HepG2 (cell line): ENCODE measurements around the gene IPO13. TPM values are rescaled to one million over a fixed set of nuclear protein-coding genes. Genes with fewer than 3 reads are reported as not detected.

Source experiments
- ATF1 ChIP-seq: IDR thresholded peaks from 2 replicates; pipeline ENCODE4 v1.6.1; 2016; ENCODE audit warnings: mild to moderate bottlenecking, control low read depth
- ATF6 ChIP-seq: sonication (generic); formaldehyde crosslinking; conservative IDR thresholded peaks from 2 replicates; pipeline ENCODE4 v1.4.0; 2020; ENCODE audit warnings: missing genetic modification reagents
- CAMTA2 ChIP-seq: sonication (generic); formaldehyde crosslinking; IDR thresholded peaks from 2 replicates; pipeline ENCODE4 v1.4.0; 2020; ENCODE audit warnings: mild to moderate bottlenecking, missing genetic modification reagents, borderline replicate concordance
- CENPX ChIP-seq: sonication (generic); formaldehyde crosslinking; IDR thresholded peaks from 2 replicates; pipeline ENCODE4 v1.9.0; 2021; ENCODE audit warnings: mild to moderate bottlenecking, missing genetic modification reagents, moderate library complexity
- DMAP1 ChIP-seq: IDR thresholded peaks from 2 replicates; pipeline ENCODE4 v1.6.1; 2016
- ERF ChIP-seq: IDR thresholded peaks from 2 replicates; pipeline ENCODE4 v1.6.1; 2018; ENCODE audit warnings: missing biosample characterization, missing genetic modification reagents
- FOXC1 ChIP-seq: sonication (generic); formaldehyde crosslinking; IDR thresholded peaks from 2 replicates; pipeline ENCODE4 v1.8.0; 2022; ENCODE audit warnings: mild to moderate bottlenecking, missing genetic modification reagents, borderline replicate concordance
- HNRNPH1 ChIP-seq: fragments of 200-400 bp; formaldehyde crosslinking; optimal IDR thresholded peaks from 2 replicates; pipeline ENCODE3; 2017; ENCODE audit warnings: mild to moderate bottlenecking, low read depth, low read length
- KLF12 ChIP-seq: sonication (generic); formaldehyde crosslinking; IDR thresholded peaks from 2 replicates; pipeline ENCODE4 v1.4.0; 2020; ENCODE audit warnings: missing genetic modification reagents, borderline replicate concordance
- MXD4 ChIP-seq: IDR thresholded peaks from 2 replicates; pipeline ENCODE4 v1.6.1; 2016; ENCODE audit warnings: mild to moderate bottlenecking, missing biosample characterization, missing genetic modification reagents
- NFATC3 ChIP-seq: sonication (generic); formaldehyde crosslinking; IDR thresholded peaks from 2 replicates; pipeline ENCODE4 v1.5.1; 2020; ENCODE audit warnings: mild to moderate bottlenecking, missing genetic modification reagents
- NKX3-1 ChIP-seq: sonication (generic); formaldehyde crosslinking; IDR thresholded peaks from 2 replicates; pipeline ENCODE4 v1.5.0; 2020; ENCODE audit warnings: missing genetic modification reagents
- STAG1 ChIP-seq: sonication (generic); formaldehyde crosslinking; IDR thresholded peaks from 2 replicates; pipeline ENCODE4 v1.4.0; 2020; ENCODE audit warnings: missing genetic modification reagents
- ZMYM3 ChIP-seq: sonication (generic); formaldehyde crosslinking; IDR thresholded peaks from 2 replicates; pipeline ENCODE4 v1.5.1; 2020; ENCODE audit warnings: mild to moderate bottlenecking, missing genetic modification reagents
- ZNF143 ChIP-seq: sonication (generic); formaldehyde crosslinking; IDR thresholded peaks from 2 replicates; pipeline ENCODE4 v1.4.0; 2020; ENCODE audit warnings: missing genetic modification reagents
- ZNF160 ChIP-seq: sonication (generic); formaldehyde crosslinking; IDR thresholded peaks from 2 replicates; pipeline ENCODE4 v1.8.0; 2022; ENCODE audit warnings: mild to moderate bottlenecking, inconsistent platforms, missing genetic modification reagents
- ZNF180 ChIP-seq: sonication (generic); formaldehyde crosslinking; IDR thresholded peaks from 2 replicates; pipeline ENCODE4 v1.4.0; 2020; ENCODE audit warnings: low read depth, missing genetic modification reagents, borderline replicate concordance
- ZNF253 ChIP-seq: sonication (generic); formaldehyde crosslinking; IDR thresholded peaks from 2 replicates; pipeline ENCODE4 v1.8.0; 2022; ENCODE audit warnings: mild to moderate bottlenecking, missing genetic modification reagents, borderline replicate concordance
- ZNF460 ChIP-seq: sonication (generic); formaldehyde crosslinking; IDR thresholded peaks from 2 replicates; pipeline ENCODE4 v1.5.1; 2020; ENCODE audit warnings: missing genetic modification reagents, mild to moderate bottlenecking, borderline replicate concordance
- ZNF605 ChIP-seq: sonication (generic); formaldehyde crosslinking; IDR thresholded peaks from 2 replicates; pipeline ENCODE4 v1.8.0; 2022; ENCODE audit warnings: mild to moderate bottlenecking, missing genetic modification reagents
- ZNF772 ChIP-seq: sonication (generic); formaldehyde crosslinking; IDR thresholded peaks from 2 replicates; pipeline ENCODE4 v1.5.0; 2020; ENCODE audit warnings: mild to moderate bottlenecking, missing genetic modification reagents
- ZNF777 ChIP-seq: sonication (generic); formaldehyde crosslinking; IDR thresholded peaks from 2 replicates; pipeline ENCODE4 v1.4.0; 2020; ENCODE audit warnings: missing genetic modification reagents
- polyA plus RNA-seq, 8 experiments: library from polyadenylated mRNA; depleted of rRNA in 3 of 8; stranded (reverse) in 7 of 8; unstranded in 1 of 8; fragments of >200 nt; fragmentation: Illumina TruSeq in 4 of 8; extraction: Trizol in 4 of 8; gene quantifications; 2 replicates each; pipeline versions ENCODE4 v1.2.1 to v1.2.3, GENCODE V29; 2011 to 2016; ENCODE audit warnings: low read depth in 4 of 8, missing spikeins in 1 of 8, mixed read lengths in 1 of 8; ENCODE audit not compliant: insufficient read depth in 1 of 8
- total RNA-seq, 5 experiments: library from RNA; depleted of rRNA; stranded (reverse); fragments of >200 nt; fragmentation: Illumina TruSeq; extraction: Trizol; gene quantifications; 2 replicates each; pipeline ENCODE4 v1.2.3, GENCODE V29; 2016; ENCODE audit warnings: low read depth in 1 of 5
- TF ChIP-seq, protein P1 (sequence below): sonication (generic); formaldehyde crosslinking; IDR thresholded peaks from 2 replicates; pipeline ENCODE4 v1.4.0; 2020; ENCODE audit warnings: missing genetic modification reagents
- TF ChIP-seq, protein P2 (sequence below): sonication (generic); formaldehyde crosslinking; IDR thresholded peaks from 2 replicates; pipeline ENCODE4 v1.4.0; 2020; ENCODE audit warnings: missing genetic modification reagents

IPO13 gene
- total and polyA plus RNA-seq, 2 of the 13 experiments (the other 11 are each of a cell fraction or from before 2014, with no cell fraction given), result 12.9 to 15.6 TPM

GRCh38 chr1:43946236-43947060 is at the start of gene IPO13 (continued):
- TF ChIP-seq CENPX (CRISPR knock-in tag) (no peak), STAG1 (CRISPR knock-in tag) (peak; percentile 70), DMAP1 (peak; percentile 93), FOXC1 (CRISPR knock-in tag) (peak; percentile 71), ZNF460 (CRISPR knock-in tag) (peak; percentile 9; the same call in 1 of the 2 replicates), NFATC3 (CRISPR knock-in tag) (no peak), ZNF777 (CRISPR knock-in tag) (no peak; the same call in 1 of the 2 replicates), ATF6 (CRISPR knock-in tag) (no peak; the same call in 1 of the 2 replicates), ZNF253 (CRISPR knock-in tag) (peak; percentile 74; the same call in 1 of the 2 replicates), ZNF143 (CRISPR knock-in tag) (peak; percentile 99), ERF (CRISPR knock-in tag) (peak; percentile 96), ATF1 (no peak; the same call in 1 of the 2 replicates), NKX3-1 (CRISPR knock-in tag) (no peak), MXD4 (CRISPR knock-in tag) (peak; percentile 99), ZNF772 (CRISPR knock-in tag) (peak; percentile 86), CAMTA2 (CRISPR knock-in tag) (peak; percentile 4; the same call in 1 of the 2 replicates), ZNF605 (peak; percentile 94), ZNF160 (CRISPR knock-in tag) (peak; percentile 85; the same call in 1 of the 2 replicates), ZNF180 (CRISPR knock-in tag) (no peak), KLF12 (CRISPR knock-in tag) (peak; percentile 77; the same call in 1 of the 2 replicates), HNRNPH1 (no peak), ZMYM3 (CRISPR knock-in tag) (peak; percentile 50; the same call in 1 of the 2 replicates)
- TF ChIP-seq, protein P1, sequence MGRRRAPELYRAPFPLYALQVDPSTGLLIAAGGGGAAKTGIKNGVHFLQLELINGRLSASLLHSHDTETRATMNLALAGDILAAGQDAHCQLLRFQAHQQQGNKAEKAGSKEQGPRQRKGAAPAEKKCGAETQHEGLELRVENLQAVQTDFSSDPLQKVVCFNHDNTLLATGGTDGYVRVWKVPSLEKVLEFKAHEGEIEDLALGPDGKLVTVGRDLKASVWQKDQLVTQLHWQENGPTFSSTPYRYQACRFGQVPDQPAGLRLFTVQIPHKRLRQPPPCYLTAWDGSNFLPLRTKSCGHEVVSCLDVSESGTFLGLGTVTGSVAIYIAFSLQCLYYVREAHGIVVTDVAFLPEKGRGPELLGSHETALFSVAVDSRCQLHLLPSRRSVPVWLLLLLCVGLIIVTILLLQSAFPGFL, result no peak
- TF ChIP-seq, protein P2, sequence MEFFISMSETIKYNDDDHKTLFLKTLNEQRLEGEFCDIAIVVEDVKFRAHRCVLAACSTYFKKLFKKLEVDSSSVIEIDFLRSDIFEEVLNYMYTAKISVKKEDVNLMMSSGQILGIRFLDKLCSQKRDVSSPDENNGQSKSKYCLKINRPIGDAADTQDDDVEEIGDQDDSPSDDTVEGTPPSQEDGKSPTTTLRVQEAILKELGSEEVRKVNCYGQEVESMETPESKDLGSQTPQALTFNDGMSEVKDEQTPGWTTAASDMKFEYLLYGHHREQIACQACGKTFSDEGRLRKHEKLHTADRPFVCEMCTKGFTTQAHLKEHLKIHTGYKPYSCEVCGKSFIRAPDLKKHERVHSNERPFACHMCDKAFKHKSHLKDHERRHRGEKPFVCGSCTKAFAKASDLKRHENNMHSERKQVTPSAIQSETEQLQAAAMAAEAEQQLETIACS, result 0 out of 2 replicates have a peak, but pooled peaks have one; percentile 22
